Nephron progenitor cell (in vitro differentiated cells): Measurements from ENCODE around the gene TARBP2.

Experiments
- DNase-seq: peaks from one replicate; pipeline ENCODE4 v3.0.0; 2021
- H3K27ac Mint-ChIP-seq: 2 replicates; pipeline ENCODE4 v1.8.0; 2021; ENCODE audit warnings: mild to moderate bottlenecking, moderate library complexity, mixed read lengths
- H3K27me3 Mint-ChIP-seq: 2 replicates; pipeline ENCODE4 v1.8.0; 2021; ENCODE audit warnings: mild to moderate bottlenecking, low read depth, mixed read lengths; ENCODE audit not compliant: poor library complexity
- H3K36me3 Mint-ChIP-seq: 2 replicates; pipeline ENCODE4 v1.8.0; 2021; ENCODE audit warnings: low read depth, mixed read lengths
- H3K4me1 Mint-ChIP-seq: 2 replicates; pipeline ENCODE4 v1.8.0; 2021; ENCODE audit warnings: mixed read lengths
- H3K4me3 Mint-ChIP-seq: 2 replicates; pipeline ENCODE4 v1.8.0; 2021; ENCODE audit warnings: mild to moderate bottlenecking, moderate library complexity, mixed read lengths
- H3K9me3 Mint-ChIP-seq: 2 replicates; pipeline ENCODE4 v1.8.0; 2021; ENCODE audit warnings: mild to moderate bottlenecking, moderate library complexity, mixed read lengths
- TF ChIP-seq, protein P1 (sequence below): fragments of 200-600 bp; sonication (generic); IDR thresholded peaks from 2 replicates; pipeline ENCODE4 v1.5.0; 2021; ENCODE audit warnings: antibody characterized with exemption

The TARBP2 gene

DNA sequence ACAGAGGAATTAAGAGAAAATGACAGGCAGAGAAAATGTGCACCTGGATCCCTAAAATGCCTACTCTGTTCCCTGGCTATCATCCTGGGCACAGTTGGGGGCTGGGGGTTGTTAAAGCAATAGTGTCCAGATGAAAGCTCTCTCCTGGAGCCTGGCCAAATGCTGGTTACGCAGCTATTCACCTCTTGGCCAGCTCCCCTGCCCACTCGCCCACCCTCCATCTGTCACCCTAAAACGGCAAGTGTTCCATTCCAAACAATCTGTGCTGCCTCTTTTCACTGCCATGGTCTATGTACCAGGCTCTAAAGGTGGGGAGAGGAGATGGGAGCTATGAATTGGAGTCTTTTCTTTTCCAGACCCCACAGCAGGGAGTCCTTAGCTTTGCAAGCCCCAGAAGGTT is 30.9 kb downstream of the TARBP2 start:
- peaks cover 57% of the 10 kb centered on the region for H3K36me3 Mint-ChIP-seq
- TF ChIP-seq, protein P1, sequence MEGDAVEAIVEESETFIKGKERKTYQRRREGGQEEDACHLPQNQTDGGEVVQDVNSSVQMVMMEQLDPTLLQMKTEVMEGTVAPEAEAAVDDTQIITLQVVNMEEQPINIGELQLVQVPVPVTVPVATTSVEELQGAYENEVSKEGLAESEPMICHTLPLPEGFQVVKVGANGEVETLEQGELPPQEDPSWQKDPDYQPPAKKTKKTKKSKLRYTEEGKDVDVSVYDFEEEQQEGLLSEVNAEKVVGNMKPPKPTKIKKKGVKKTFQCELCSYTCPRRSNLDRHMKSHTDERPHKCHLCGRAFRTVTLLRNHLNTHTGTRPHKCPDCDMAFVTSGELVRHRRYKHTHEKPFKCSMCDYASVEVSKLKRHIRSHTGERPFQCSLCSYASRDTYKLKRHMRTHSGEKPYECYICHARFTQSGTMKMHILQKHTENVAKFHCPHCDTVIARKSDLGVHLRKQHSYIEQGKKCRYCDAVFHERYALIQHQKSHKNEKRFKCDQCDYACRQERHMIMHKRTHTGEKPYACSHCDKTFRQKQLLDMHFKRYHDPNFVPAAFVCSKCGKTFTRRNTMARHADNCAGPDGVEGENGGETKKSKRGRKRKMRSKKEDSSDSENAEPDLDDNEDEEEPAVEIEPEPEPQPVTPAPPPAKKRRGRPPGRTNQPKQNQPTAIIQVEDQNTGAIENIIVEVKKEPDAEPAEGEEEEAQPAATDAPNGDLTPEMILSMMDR: no peak
- no peak for DNase-seq
- H3K27ac Mint-ChIP-seq: no peak overlapping the region
- no peaks in the 10 kb centered on the region for H3K4me1 Mint-ChIP-seq
- H3K27me3 Mint-ChIP-seq: no peaks in the 10 kb centered on the region
- no peak overlapping the region for H3K4me3 Mint-ChIP-seq
- H3K9me3 Mint-ChIP-seq: no peaks in the 10 kb centered on the region

DNA sequence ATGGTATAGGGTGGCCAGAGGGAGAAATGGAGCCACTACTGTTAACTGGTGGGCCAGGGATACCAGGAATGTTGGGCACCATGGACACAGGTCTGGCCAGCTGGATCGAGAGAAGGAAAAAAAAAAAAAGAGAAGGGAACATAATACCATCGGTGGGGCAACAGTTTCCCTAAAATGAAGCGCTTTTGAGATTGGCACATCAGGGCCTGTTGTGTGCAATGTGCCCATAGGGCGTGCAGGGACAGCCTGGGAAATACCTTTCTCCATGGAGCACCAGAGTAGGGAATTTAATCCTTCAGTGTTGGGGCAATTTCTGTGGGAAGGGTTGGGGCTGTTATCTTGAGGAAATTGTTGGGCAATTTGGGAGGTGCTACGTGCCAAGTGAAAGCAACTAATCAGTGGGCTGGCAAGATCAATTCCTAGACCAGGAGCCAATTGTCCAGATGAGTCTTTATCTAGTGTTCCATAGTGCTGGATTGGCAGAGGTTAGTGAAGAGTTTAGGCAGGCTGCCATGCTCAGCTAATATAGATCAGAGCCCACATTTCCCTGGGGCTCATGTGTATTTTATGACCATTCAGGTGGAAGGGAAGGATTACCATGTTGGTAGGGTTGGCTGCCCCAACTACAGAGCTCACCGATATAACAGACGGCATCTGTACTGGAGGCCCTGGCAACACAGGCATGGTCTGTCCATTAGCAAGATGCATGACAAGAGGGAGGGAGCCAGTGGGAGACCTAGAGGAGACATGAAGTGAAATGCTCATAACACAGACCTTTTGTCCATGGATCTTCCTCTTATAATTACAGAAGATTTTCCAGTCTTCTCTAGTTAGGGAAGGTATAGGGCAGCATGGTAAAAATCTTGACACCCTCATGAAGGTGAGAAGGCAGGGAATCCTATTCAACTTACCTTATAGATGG is 31.7 kb downstream of the TARBP2 start:
- Mint-ChIP-seq H3K4me3 (no peak overlapping the region), H3K36me3 (peaks cover 63% of the 10 kb centered on the region), H3K9me3 (no peaks in the 10 kb centered on the region), H3K27ac (peak overlapping the region; percentile 64), H3K4me1 (no peaks in the 10 kb centered on the region), H3K27me3 (no peaks in the 10 kb centered on the region)
- TF ChIP-seq, protein P1: no peak
- no peak for DNase-seq

DNA sequence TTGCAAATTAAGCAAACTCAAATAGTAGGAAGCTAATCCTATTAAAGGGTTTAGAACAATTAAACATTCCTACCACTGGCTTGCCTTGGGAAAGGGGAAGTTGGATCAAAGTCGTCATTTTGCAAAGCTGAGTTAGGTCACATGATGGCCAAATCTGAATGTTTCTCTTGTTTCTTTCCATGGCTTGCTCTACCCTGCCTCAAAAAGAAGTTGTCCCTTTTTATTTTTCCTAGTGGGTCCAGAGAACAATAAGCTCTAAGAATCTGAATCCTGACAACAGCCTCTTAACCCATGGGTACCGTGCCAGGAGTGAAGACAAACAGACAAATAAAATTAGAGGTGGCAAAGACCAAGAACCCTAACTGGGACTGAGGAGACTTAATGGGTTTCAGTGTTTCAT is 32.4 kb downstream of the TARBP2 start:
- DNase-seq: no peak
- H3K27ac Mint-ChIP-seq: no peak overlapping the region
- TF ChIP-seq, protein P1: no peak
- H3K36me3 Mint-ChIP-seq: peaks cover 67% of the 10 kb centered on the region
- no peaks in the 10 kb centered on the region for H3K27me3 Mint-ChIP-seq
- no peak overlapping the region for H3K4me3 Mint-ChIP-seq
- H3K4me1 Mint-ChIP-seq: peaks cover 5% of the 10 kb centered on the region
- no peaks in the 10 kb centered on the region for H3K9me3 Mint-ChIP-seq

DNA sequence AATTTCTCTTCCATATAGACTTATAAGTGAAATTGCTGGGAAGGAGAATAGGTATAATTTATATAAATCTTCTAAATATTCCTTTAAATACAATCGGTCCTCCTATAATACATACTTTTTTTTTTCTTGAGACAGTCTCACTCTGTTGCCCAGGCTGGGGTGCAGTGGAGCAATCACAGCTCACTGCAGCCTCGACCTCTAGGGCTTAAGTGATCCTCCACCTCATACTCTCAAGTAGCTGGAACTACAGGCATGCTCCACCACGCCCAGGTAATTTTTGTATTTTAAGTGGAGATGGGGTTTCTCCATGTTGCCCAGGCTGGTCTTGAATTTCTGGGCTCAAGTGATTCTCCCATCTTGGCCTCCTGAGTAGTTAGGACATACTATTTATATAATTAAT is 35.9 kb downstream of the TARBP2 start:
- Mint-ChIP-seq H3K36me3 (peaks cover 69% of the 10 kb centered on the region), H3K4me1 (peaks cover 10% of the 10 kb centered on the region), H3K9me3 (no peaks in the 10 kb centered on the region), H3K27me3 (no peaks in the 10 kb centered on the region), H3K4me3 (no peak overlapping the region), H3K27ac (no peak overlapping the region)
- TF ChIP-seq, protein P1: no peak
- DNase-seq: no peak

DNA sequence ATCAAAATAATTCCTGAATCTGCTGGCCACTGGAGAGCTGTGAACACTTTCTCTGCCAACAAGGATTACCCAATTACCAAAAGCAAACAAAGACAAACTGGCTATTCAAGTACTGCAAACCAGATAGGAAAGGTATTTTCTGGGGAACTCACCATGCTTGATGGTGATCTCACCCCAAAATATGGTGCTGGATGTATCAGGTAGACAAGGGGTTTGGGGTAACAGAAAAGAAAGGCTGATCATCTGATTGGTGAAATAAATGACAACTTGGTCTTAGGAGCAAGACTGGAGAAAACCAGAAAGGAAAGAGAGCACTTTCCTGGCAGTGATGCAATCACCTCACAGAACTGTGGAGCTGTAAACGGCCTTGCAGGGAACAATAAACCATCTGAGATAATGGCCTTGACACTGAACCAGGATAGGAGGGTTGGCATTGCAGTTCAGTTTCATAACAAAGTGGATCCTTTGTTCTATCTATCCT is 37.2 kb downstream of the TARBP2 start:
- H3K4me1 Mint-ChIP-seq: peaks cover 11% of the 10 kb centered on the region
- H3K36me3 Mint-ChIP-seq: peaks cover 65% of the 10 kb centered on the region
- no peak overlapping the region for H3K27ac Mint-ChIP-seq
- DNase-seq: no peak
- TF ChIP-seq, protein P1: no peak
- no peak overlapping the region for H3K4me3 Mint-ChIP-seq
- no peaks in the 10 kb centered on the region for H3K9me3 Mint-ChIP-seq
- H3K27me3 Mint-ChIP-seq: no peaks in the 10 kb centered on the region

DNA sequence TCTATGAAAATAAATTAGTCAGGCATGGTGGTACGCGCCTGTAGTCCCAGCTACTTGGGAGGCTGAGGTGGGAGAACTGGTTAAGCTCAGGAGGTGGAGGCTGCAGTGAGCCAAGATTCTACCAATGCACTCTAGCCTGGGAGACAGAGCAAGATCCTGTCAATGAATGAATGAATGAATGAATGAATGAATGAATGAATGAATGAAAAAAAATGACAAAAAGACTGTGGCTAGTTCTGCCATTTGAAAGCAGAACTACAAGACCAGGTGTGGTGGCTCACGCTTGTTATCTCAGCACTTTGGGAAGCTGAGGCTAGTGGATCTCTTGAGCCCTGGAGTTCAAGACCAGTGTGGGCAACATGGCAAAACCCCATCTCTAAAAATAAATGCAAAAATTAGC is 38.4 kb downstream of the TARBP2 start:
- Mint-ChIP-seq H3K4me1 (peaks cover 22% of the 10 kb centered on the region), H3K27ac (no peak overlapping the region), H3K4me3 (no peak overlapping the region), H3K27me3 (no peaks in the 10 kb centered on the region), H3K36me3 (peaks cover 59% of the 10 kb centered on the region), H3K9me3 (no peaks in the 10 kb centered on the region)
- TF ChIP-seq, protein P1: no peak
- DNase-seq: no peak
